Stimulated activated CD8-positive, alpha-beta memory T cell treated with anti-CD3 and anti-CD28 coated beads, Interleukin-12 subunit alpha, Interleukin-12 subunit beta, amount 100 ng/mL, for 24 hours (primary cell): ENCODE measurements around the gene NID1.

ENCODE experiments used
- DNase-seq: peaks from one replicate; pipeline ENCODE4 v3.0.0-alpha.2; 2020; ENCODE audit errors: extremely low read depth

NID1 gene

GRCh38 chr1:236063919-236064673, 794 bp downstream of the NID1 start:
- DNase-seq, result no peak

- DNase-seq, result no peak
These were observed 1.4 kb downstream of the NID1 start for GRCh38 chr1:236063551-236063918.

- no peak for DNase-seq
These were observed 4.6 kb downstream of the NID1 start for GRCh38 chr1:236060286-236060685.

GRCh38 chr1:236059011-236059410, 5.9 kb downstream of the NID1 start:
- no peak for DNase-seq

- DNase-seq, result no peak
These were observed 6.6 kb downstream of the NID1 start for GRCh38 chr1:236058141-236058934.

GRCh38 chr1:236057546-236057945, 7.3 kb downstream of the NID1 start:
- DNase-seq, result no peak

GRCh38 chr1:236052232-236052993, 12.5 kb downstream of the NID1 start:
- no peak for DNase-seq

- DNase-seq, result no peak
These were observed 13.6 kb downstream of the NID1 start for GRCh38 chr1:236051242-236051791.

- no peak for DNase-seq
These were observed 19.1 kb downstream of the NID1 start for GRCh38 chr1:236045771-236046170.

- no peak for DNase-seq
These were observed 20.5 kb downstream of the NID1 start for GRCh38 chr1:236044341-236044740.

GRCh38 chr1:236041631-236042618, 23.0 kb downstream of the NID1 start:
- DNase-seq, result no peak

- DNase-seq, result no peak
These were observed 24.9 kb downstream of the NID1 start for GRCh38 chr1:236039740-236040685.

- no peak for DNase-seq
These were observed 26.9 kb downstream of the NID1 start for GRCh38 chr1:236038034-236038433.

- DNase-seq, result no peak
These were observed 29.2 kb downstream of the NID1 start for GRCh38 chr1:236035681-236036101.

GRCh38 chr1:236033336-236033735, 31.6 kb downstream of the NID1 start:
- no peak for DNase-seq

- DNase-seq, result no peak
These were observed 34.4 kb downstream of the NID1 start for GRCh38 chr1:236030534-236030933.

- DNase-seq, result no peak
These were observed 35.4 kb downstream of the NID1 start for GRCh38 chr1:236029428-236029940.

GRCh38 chr1:236027104-236027503, 37.8 kb downstream of the NID1 start:
- DNase-seq, result no peak

GRCh38 chr1:236025836-236026235, 39.1 kb downstream of the NID1 start:
- DNase-seq, result no peak

GRCh38 chr1:236024641-236025040, 40.2 kb downstream of the NID1 start:
- no peak for DNase-seq
